Liver (tissue), 3 donors: ENCODE measurements around the gene CUL4A.

Source experiments
- FOXA2 ChIP-seq: IDR thresholded peaks from 2 replicates; pipeline ENCODE4 v1.6.1; 2016; ENCODE audit warnings: antibody characterized with exemption
- GABPA ChIP-seq, 2 donors: IDR thresholded peaks in 1 of 2; conservative IDR thresholded peaks in 1 of 2; 2 replicates each; pipeline ENCODE4 v1.6.1; 2016; ENCODE audit warnings: antibody characterized with exemption in 2 of 2, mild to moderate bottlenecking in 1 of 2, moderate library complexity in 1 of 2
- RAD21 ChIP-seq, 2 donors: IDR thresholded peaks; 2 replicates each; pipeline ENCODE4 v1.6.1; 2016; ENCODE audit warnings: antibody characterized with exemption in 2 of 2, mild to moderate bottlenecking in 2 of 2
- REST ChIP-seq: IDR thresholded peaks from 2 replicates; pipeline ENCODE4 v1.6.1; 2016; ENCODE audit warnings: antibody characterized with exemption, mild to moderate bottlenecking
- SP1 ChIP-seq: IDR thresholded peaks from 2 replicates; pipeline ENCODE4 v1.6.1; 2018; ENCODE audit warnings: antibody characterized with exemption, mild to moderate bottlenecking
- TF ChIP-seq, protein P1 (sequence below): IDR thresholded peaks from 2 replicates; pipeline ENCODE4 v1.6.1; 2016; ENCODE audit warnings: antibody characterized with exemption
- TF ChIP-seq, protein P2 (sequence below): fragments of 150-350 bp; IDR thresholded peaks from 2 replicates; pipeline ENCODE4 v1.5.1; 2017; ENCODE audit warnings: improper control_type of control experiment, low read depth, low read length; ENCODE audit not compliant: missing input control
- TF ChIP-seq, protein P3 (sequence below): IDR thresholded peaks from 2 replicates; pipeline ENCODE4 v1.6.1; 2016; ENCODE audit warnings: antibody characterized with exemption
- donor health status: healthy.
- donor health status: healthy.

- TF ChIP-seq, protein P1, sequence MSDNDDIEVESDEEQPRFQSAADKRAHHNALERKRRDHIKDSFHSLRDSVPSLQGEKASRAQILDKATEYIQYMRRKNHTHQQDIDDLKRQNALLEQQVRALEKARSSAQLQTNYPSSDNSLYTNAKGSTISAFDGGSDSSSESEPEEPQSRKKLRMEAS: no peak
- TF ChIP-seq, protein P2, sequence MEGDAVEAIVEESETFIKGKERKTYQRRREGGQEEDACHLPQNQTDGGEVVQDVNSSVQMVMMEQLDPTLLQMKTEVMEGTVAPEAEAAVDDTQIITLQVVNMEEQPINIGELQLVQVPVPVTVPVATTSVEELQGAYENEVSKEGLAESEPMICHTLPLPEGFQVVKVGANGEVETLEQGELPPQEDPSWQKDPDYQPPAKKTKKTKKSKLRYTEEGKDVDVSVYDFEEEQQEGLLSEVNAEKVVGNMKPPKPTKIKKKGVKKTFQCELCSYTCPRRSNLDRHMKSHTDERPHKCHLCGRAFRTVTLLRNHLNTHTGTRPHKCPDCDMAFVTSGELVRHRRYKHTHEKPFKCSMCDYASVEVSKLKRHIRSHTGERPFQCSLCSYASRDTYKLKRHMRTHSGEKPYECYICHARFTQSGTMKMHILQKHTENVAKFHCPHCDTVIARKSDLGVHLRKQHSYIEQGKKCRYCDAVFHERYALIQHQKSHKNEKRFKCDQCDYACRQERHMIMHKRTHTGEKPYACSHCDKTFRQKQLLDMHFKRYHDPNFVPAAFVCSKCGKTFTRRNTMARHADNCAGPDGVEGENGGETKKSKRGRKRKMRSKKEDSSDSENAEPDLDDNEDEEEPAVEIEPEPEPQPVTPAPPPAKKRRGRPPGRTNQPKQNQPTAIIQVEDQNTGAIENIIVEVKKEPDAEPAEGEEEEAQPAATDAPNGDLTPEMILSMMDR: no peak
- TF ChIP-seq REST (no peak), GABPA (IDR thresholded peaks at IDR 0.05 in 1 of 2, conservative IDR thresholded peaks at IDR 0.05 in 1 of 2) (no peak), RAD21 (IDR thresholded peaks at IDR 0.05) (no peak), FOXA2 (no peak), SP1 (no peak)
- TF ChIP-seq, protein P3, sequence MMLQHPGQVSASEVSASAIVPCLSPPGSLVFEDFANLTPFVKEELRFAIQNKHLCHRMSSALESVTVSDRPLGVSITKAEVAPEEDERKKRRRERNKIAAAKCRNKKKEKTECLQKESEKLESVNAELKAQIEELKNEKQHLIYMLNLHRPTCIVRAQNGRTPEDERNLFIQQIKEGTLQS: no peak
Measured at GRCh38 chr13:113160983-113161382, 48.4 kb upstream of the CUL4A start.
